Raji (cell line): Measurements from ENCODE around the gene BRCA1.

Source experiments
- POLR2A ChIP-seq: IDR thresholded peaks from 2 replicates; pipeline ENCODE4 v1.6.1; 2011; ENCODE audit warnings: low read depth, low read length, control low read depth; ENCODE audit not compliant: insufficient read depth

Gene BRCA1

DNA sequence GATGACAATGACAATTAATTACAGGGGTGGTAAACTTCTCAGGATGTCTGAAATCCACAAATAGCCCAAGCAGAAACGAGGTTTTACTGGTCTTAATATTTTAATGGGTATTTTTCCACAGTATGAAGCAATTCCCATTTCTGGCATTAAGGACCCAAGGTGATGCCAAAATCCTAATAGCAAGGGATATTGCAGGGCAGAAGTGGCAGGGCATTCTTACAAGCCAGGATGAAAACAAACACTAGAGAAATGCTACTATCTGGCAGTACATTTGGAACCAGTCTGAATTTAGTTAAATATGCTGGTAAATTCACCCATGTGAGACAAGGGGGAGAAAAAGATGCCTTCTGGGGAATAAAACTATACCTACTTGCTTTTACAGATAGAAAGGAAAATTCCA, 54.9 kb downstream of the BRCA1 start:
- TF ChIP-seq POLR2A: no peak

DNA sequence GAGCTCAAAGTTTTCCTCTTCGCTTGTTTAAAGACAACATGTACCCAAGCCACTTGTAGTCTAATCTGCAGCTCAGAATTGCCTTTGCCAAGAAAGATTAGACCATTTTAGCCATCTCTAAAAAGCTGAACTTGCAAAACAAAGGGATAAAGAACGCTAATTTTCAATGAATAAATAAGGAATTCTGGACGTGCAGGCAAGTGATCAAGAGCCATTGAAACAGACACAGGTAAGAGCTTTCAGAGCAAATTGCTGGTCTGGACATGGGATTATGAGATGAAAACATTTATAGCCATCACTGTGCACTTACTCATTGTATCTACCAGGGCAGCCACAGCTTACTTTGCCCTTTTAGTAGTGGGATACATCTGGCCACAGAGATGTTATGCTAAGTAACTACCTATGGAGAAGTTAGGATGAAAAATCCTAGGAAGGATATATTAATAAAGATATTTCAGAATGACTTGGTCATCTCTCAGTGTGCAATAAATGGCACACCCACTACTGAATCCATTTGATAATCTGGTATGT, 55.7 kb downstream of the BRCA1 start:
- no peak for TF ChIP-seq POLR2A

DNA sequence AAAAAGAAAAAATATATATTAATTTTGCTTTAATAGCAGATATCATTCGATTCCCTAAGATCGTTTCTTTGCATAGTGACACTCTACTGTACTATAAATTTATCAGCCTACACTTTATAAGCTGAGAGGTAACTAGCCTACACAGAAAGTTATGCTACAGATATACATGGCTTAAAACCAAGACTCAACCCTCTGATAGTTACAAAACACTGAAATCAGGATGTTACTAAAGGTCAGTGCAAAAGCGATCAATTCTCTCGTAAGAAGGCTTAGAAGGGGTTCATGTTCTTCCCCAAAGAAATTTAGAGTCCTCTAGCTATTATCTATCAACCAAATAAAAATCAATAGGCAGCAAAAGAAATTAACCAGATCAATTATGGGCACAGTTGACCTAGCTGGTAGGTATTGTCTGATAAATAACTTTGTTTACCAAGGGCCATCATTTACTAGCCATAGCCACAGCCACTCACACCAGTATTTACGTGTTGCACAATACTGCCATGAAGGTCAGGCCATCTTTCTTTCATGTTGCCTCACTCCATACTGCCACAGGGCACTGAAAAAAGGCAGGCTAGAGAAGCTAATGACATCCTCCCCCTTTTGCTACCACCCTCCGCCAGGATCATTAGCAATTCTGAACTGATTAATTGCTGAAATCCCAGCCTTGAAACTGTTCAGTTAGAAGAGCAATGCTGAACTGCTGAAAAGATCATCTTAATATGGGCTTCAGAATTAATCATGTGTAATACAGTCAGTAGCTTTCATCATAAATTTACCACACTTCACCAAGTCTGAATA, 56.4 kb downstream of the BRCA1 start:
- TF ChIP-seq POLR2A: no peak

DNA sequence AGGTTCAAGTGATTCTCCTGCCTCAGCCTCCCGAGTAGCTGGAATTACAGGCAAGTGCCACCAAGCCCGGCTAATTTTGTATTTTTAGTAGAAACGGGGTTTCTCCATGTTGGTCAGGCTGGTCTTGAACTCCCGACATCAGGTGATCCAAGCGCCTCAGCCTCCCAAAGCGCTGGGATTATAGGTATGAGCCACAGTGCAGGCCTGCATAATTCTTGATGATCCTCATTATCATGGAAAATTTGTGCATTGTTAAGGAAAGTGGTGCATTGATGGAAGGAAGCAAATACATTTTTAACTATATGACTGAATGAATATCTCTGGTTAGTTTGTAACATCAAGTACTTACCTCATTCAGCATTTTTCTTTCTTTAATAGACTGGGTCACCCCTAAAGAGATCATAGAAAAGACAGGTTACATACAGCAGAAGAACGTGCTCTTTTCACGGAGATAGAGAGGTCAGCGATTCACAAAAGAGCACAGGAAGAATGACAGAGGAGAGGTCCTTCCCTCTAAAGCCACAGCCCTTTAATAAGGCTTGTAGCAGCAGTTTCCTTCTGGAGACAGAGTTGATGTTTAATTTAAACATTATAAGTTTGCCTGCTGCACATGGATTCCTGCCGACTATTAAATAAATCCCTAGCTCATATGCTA, 62.1 kb downstream of the BRCA1 start:
- no peak for TF ChIP-seq POLR2A

DNA sequence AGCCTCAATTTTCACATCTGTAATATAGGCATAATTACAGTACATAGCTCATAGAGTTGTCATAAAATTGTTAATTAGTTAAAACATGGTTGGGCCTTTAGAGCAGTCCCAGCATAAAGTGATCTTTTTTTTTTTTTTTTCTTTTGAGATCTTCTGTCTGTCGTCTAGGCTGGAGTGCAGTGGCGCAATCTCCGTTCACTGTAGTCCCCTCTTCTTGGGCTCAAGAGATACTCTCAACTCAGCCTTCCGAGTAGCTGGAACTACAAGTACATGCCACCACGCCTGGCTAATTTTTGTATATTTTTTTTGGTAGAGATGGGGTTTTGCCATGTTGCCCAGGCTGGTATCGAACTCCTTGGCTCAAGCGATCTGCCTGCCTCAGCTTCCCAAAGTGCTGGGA, 69.1 kb downstream of the BRCA1 start:
- TF ChIP-seq POLR2A: no peak

DNA sequence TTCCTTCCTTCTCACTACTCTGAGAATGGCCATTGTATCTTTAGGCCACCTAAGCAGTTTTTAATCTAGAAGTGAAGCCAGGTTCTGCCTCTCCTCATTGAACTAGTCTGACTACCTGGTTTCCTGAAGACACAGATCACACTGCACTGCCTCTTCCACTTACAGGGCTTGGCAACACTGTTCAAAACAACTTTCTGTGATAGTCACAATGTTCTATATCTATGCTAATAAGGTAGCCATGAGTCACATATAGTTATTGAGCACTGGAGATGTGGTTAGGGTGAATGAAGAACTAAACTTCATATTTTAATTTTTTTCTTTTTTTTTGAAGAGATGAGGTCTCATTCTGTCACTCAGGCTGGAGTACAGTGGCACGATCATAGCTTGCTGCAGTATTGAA, 73.2 kb downstream of the BRCA1 start:
- TF ChIP-seq POLR2A: no peak

DNA sequence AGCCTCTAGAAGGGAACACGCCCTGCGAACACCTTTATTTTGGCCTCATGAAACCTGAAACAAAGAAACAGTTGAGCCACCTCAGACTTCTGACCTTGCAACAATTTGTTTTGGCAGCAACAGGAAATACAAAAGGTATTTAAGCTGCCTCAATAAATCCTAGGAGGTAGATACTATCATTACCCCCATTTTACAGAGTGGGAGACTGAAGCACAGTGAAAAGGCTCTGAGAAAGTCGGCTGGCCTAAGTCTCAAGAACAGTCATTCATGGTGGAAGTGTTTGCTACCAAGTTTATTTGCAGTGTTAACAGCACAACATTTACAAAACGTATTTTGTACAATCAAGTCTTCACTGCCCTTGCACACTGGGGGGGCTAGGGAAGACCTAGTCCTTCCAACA, 81.1 kb downstream of the BRCA1 start:
- TF ChIP-seq POLR2A: no peak

DNA sequence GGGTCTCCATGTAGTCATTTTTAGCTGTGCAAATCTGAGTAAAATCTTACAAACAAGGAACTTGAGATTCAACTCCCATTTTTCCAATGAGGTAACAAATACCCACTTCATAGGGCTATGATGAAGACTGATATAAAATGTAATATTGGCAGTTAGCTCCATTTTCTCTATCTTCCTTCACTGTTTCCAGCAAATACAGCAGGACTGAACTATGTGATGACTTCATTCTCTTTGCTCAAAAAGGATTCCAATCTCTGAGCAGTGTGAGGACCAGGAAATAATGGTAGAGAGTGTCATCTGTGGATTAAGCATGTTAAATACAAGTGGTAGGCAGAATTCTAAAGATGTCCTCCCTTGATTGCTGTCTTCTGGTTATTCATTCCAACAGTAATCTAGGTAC, 81.9 kb downstream of the BRCA1 start:
- TF ChIP-seq POLR2A: no peak

DNA sequence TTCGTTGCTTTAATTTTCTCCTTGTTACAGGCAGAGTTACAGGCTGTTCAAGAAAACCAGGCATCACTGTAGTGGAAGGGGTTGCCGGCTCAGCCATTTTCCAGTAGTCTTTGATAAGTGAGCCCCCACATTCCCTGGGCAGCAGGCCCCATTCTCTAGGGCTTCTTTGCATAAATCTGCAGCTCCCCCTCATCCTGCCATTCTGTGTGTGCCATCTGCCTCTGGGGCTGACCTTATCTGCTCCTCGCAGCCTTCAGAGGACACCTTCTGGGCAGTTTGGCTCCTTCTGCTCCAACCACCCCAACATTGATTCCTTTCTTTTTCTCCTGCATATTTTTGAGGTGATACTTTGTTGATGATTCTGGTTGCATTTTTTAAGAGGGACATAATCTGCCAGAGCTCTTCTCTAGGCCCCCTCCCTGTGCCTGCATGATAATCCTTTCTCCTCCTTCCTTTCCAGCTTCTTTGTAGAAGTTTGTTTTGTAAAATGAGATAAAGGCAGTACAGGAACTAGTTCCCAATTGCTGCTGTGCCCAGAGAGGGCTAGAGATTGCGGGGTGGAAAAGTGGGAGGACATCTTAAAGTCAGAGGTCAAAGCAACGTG, 83.0 kb downstream of the BRCA1 start:
- no peak for TF ChIP-seq POLR2A

DNA sequence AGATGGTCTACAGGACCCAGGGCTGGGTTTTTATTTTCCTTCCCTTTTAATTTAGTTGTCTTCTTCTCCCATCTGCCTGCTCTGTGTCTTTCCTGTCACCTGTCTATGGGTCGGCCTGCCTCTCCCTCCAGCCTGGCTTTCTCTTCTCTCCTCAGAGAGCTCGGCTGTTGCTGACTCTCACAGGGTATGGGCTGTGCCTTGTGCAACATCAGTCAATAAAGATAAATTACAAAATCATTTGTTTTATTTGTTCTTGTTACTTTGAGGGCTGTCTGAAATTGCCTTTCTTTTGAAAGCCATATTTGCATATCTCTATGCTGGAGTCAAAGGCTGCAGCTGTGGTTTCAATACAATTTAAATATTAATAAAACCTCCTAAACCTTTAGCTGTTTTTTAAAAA, 84.5 kb downstream of the BRCA1 start:
- no peak for TF ChIP-seq POLR2A

DNA sequence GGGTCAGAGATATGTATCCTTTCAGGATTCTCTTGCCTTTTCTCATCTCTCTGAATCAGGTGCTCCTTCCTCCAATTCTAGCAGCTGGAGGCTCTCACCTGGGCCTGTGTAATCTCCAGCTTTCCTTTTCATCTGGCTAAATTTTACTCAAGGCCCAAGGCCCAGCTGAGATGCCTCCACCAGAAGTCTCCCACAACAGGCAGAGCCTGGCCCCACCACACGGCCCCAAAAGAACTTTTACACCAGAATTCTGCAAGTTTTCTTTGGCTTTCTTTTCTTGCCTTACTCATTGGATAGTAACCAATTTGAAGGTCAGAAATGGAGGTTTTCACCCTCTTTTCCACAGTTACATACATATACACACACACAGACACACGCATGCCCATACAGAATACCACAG, 85.5 kb downstream of the BRCA1 start:
- no peak for TF ChIP-seq POLR2A

DNA sequence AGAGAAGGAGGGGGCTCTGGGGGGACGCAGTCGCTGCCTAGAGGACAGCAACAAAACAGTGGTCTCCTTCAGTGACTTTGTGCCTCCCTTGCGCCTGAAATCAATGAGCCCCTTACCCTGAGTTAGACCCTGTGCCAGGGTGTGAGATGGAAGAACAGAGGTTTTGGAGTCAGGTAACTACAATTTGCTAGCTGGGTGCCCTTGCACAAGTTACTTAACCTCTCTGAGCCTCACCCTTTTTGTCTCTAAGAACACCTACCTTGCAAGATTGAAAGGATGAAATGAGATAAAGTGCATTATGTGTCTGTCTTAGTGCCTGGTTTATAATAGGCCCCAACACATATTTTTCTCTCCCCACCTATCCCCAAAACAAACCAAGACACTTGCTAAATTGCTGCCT, 90.3 kb downstream of the BRCA1 start:
- no peak for TF ChIP-seq POLR2A

DNA sequence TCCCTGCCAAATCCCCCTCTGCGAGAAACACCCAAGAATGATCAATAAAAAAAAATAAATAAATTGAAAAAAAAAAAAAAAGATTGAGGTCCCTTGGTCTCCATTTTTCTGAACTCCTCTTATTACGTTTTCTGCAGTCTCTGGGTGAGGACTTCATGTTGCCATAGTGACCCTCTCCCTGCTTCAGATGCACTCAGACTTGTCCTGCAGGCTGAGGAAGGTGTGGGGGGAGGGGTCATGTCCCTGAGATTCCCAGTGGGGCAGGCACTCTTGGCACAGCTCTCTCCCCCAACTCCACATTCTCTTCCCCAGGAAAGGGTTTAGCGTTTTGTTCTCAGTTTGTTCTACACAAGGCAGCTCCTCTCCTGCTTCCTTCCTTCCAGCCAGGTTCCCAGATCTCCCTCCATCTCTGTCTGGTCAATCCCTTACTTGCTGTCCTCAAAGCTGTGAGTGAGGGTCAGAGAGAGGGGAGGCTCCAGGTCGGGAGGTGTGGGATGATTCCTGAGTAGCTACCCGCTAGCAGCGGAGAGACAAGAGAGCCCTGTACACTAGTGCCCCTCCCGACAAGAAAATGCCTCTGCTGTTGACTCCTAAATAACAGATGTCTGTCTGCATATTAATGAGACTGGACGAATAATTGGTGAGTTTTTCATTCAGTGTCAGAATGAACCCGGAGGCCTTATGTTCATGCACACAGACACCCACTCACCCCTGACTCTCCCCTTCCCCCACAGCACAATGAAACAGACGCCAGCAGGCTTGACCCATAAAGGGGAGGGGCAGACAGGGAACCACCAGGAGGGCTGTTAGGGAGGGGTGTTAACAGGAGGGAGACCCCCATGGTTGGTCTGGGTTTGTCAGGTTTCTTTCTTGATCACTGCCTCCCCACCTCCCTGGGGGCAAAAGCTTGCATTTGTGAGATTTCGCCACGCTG, 90.9 kb downstream of the BRCA1 start:
- no peak for TF ChIP-seq POLR2A

DNA sequence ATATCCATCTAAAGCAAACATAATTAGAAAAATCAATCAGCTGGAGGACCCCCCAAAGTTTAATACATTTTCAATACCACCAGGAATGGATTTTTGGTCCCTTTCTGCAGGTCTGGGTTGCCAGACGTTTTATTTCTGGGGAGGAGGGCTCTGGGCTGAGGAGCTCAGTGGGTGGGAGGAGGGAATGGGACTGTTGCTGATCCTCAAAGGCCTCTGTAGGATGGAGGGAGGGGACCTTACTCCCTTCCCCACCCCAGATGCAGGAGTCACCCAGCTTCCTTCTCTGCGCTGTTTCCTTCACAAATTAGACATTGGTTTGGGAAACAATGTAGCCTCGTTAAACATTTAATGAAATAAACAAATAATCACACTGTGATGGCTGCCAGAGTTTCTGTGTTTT, 93.5 kb downstream of the BRCA1 start:
- TF ChIP-seq POLR2A: no peak
